T follicular helper cell (primary cell): ENCODE results near the gene DUSP7.

Source experiments
- DNase-seq: peaks from one replicate; pipeline ENCODE4 v3.0.0-alpha.2; 2020; ENCODE audit warnings: low read depth

Gene DUSP7

DNA sequence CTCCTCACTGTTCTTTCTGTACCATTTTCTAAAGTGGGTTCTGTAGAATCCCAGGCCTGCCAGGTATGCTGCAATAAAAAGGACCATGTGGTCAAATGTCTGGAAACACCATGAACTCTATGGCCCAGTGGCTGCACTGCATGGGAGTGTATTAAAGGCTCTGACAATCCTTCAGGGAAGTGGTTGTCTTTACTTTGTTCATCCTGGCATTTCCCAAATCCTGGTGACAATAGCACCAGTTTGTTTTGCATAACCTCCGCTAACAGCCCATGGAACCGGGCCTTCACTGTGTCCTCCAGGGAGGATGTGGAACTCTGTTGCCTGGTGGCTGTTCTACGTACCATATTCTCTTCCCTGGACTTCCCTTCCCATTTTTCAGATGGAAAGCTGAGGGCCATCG, 11.2 kb upstream of the DUSP7 start:
- no peak for DNase-seq

DNA sequence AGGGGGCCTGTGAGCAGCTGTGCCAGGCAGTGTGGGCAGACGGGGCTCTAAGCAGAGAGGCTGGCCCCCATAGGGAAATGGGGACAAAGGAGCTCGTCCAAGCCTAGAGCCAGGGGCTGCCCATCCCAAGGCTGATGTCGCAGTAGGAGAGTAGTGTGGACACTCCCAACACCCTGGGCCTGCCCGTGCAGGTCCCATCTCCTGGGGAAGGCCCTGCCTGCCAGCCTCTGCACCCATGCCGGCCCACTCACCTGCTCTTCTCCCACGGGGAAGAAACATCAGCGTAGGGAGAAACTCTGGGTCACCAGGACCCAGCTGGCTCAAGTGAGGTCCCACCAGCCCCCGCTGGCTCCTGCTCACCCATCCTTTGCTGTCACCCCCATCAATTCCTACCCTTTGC, 10.7 kb upstream of the DUSP7 start:
- no peak for DNase-seq

- DNase-seq: no peak
Observed at GRCh38 chr3:52065264-52065756, 8.9 kb upstream of the DUSP7 start.

DNA sequence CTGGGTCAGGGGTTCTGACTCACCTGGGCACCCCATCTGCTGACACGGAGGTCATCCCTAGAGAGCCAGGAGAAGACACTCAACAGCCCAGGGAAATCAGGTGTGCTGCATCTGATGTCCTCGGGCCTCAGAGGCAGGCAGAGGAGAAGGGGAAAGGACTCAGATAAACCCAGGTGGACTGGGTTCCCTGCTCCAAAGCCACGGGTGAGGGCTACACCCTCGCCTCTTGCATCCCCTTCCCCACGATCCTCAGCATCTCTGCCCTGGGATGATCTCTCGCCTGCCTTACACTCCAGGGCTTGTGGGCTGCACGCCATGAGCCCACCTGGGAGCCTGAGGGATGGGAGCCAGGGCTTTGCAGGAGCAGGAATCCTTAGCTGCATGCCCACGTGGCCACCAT, 8.2 kb upstream of the DUSP7 start:
- DNase-seq: no peak

DNA sequence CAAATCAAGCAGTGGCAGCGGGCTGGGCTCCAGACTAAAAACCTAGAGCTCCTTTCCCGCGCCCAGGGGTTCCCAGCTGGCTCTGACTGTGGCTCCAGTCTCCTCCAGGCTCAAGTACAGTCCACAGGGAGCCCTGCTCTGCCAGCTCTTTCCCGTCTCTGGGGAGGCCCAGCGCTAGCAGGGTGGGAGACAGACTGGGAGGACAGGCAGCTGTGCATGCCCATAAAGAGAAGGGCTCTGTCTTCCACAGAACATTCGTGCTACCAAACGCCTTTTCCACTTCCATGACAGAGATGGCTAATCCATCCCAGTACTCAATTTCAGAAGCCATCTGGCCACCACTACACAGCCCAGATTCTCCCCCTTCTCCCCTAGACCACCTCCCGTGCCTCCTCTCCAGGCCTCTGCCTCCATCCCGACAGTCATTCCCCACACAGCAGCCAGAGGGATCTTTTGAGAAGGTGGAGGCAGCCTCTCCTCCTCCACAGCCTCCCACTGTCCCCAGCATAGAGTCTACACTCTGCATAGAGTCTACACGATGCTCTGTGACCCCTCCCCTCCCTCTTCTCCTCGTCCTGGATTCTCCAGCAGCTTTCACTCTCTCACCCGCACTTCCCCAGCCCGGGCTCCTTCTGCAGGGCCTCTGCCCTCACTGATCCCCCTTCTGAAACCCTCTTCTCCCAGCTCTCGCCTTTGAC, 6.8 kb upstream of the DUSP7 start:
- no peak for DNase-seq

DNA sequence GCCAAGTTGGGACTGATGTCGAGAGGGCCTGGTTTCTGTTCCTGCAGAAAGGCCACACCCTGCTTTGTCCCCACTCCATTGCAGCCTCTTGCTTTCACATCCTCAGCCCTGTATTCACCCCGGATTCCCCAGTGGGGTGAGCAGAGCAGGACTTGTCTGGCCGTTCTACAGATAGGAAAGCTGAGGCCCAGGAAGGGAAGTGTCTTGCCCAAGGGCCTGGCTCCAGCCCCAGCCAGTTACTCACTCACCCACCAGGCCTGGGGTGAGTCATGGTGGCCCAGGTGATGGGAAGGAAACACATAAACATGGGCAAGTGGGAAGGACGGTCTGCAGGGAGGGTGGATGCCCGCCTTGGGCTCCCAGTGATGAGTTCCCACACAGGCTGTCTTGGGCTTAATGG, 6.1 kb upstream of the DUSP7 start:
- no peak for DNase-seq

GRCh38 chr3:52061121-52061910, 4.9 kb upstream of the DUSP7 start:
- DNase-seq: no peak

DNA sequence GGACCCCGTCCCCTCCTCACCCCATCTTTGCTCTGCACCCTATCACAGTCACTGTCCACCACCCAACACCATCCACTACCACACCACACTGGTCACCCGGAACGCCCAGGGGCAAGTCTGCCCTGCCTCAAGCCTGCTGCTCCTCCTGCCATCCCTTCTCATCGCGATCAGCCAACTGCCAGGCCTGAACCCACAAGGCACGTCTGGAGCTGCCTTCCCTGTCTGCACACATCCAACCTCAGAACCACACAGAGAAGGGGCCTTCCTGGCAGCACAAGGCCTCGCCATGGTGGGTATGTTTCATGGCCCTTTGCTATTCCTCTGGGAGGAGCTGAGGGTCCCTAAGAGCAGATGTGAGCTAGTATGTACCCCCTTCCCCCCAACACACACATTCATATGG, 3.4 kb upstream of the DUSP7 start:
- DNase-seq: no peak

DNA sequence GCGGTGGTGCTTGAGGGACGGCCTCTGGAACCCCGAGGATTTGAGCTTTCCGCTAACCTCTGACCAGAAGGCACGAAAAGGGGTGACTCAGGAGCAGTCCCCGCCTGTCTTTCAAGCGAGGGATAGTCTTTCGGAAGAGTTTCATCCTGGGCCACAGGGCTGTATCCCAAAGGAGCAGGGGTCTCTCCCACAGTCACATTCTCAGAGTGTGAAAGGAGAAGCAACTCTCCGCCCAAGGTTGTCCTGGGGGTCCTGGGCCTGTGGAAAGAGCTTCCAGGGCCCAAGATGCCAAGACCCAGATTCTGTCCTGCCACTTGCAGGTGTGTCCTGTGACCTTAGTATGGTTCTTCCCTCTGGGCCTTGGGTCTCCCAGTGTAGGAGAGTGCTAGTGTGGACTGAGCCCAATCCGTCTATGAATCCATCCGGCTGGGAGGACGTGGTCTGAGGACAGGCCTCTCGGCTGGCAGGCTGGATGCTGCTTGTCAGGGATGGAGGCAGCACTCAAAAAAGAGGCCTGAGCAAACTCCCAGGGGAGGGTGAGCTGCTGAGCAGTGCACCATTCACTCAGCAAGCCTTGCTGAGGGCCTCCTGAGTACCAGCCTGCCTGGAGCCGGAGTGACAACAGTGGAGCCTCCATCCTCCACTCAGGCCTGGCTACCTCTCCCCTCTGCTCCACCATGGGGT, 1.6 kb upstream of the DUSP7 start:
- no peak for DNase-seq

DNA sequence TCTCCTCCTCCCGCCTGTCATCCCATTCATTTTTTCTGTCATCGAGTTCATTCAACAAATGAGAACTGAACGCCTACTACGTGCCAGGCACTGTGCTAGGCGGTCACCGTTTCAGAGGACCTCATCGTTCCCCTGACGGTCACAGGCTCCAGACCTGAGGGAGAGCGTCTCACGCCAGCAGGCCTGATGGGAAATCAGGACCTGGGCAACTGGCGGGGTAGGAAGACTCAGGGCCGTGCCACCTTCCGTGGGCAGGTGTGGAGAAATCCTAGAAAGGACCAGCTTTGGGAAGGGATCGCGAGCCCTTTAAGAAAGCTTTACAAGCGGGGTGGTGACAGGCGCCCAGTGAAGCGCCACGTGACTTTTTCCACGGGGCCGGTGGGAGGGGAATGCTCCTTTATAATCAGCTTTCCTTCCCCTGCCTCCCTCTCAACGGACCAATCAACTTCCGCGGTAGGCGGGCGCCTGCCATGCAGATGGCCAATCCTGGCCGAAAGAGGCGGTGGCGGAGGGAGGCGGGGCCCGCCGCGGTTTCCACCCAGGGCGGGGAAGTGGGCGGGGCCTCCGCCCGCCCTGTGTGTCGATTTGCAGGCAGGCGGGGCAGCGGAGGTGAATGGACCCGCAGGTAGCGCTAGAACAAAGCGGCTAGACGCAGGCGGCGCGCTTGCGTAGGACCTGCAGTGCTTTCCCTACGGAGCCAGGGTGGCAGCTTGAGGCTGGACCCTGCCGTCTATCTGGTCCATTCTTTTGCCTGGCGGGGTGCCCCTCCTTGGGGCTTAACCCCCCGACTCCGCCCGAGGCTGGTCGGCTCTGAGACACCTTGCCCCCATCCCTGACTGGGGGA, 819 bp upstream of the DUSP7 start:
- peak; percentile 99 for DNase-seq

GRCh38 chr3:52055537-52056351, 627 bp downstream of the DUSP7 start:
- DNase-seq: peak; percentile 22

DNA sequence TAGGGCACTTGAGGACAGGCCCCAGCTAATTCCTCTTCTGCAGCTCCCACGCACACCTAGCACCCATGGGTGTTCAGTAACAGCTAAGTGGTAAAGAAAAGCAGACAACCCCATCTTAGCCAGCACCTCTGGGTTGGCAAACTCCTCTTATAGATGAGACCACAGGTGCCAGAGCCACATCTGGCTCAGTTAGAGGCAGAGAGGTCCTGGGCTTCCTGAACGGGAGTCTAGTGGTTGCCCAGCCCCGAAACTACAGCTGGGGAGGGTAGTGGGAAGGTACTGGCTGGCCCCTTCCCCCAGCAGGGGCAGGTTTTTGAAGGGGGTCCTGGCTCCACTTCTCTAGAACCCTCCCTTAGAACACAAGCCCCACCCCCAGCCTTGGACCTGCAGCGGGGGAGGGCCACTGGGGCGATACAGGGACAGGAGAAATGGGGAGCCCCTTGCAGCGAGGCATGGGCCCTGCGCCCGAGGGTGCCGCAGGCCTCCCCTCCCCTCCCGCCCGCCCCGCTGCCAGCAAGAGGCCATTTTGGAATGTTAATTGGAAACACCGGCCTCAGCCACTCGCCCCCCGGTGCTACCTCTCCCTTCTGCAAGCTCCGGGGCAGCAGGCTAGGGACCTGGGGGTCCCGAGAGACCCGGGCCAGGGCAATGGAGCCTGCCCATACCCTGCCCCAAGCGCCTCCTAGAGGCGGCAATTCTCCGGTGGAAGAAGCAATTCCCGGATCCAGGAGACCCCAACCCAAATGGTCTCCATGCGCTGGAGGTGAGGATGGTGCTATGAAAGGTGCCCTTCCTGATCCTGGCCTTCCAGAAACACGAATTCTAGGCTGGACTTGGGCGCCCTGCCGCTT, 1.5 kb downstream of the DUSP7 start:
- DNase-seq: no peak

DNA sequence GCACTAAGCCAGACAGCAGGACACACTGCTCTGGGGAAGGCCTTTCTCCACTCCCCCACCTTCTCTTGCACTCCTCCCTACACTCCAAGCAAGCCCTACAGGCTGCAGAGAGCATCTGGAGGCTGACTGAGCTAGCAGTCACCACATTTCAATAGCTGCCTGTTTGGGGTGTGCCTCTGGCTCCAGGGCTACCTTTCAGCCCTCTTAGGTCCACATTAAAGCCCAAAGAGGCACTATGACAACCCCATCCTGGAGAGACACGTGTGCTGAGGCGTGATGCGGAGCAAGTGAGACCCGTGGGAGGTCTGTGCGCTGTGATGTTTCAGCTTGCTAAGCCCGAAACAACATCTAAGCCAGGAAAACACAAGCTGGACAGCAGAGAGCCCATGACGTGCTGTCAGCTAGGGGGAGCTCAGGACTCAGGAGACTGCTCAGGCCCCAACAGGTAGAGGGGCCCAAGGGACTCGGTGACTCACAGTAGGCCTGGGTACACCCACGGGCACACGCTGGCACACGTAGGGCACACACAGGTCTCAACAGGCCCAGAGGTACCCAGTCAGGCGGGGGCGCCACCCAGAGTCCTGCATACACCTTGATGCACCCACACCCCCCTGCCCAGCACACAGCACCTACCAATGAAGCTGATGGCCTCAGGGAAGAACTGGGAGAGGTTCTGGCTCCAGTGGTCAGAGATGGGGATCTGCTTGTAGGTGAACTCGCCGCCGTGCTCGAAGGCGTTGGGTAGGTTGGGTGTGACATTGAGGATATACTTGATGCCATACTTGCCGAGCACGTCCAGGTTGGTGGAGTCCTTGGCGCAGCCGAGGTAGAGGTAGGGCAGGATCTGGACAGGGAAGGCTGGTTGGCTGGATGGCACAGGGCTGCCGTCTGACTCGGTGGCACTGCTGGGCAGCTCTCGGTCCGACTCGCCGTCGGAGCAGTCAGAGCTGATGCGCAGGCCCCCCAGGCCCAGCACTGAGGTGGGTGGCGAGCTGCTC, 2.8 kb downstream of the DUSP7 start:
- DNase-seq: no peak

DNA sequence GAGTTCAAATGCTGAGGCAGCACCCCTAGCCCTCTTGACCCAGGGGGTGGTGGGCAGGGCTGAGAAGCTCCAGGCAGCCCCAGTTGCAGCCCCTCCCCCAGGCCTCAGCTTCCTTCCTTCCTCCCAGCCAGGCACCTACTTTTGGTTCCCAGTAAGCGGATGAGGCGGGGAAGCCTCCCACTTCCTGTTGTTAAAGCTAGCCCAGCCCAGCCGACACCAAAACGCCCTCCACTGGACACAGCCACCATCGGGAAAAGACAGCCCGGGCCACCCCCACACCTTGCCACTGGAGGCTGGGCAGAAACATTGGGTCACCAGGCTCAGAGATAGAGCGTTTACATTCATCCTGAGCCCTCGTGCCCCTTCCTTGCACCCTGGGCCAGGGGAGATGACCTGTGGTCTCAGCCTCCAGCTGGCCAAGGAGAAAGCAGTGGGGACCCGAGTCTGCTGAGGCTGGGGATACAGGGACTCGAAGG, 3.5 kb downstream of the DUSP7 start:
- no peak for DNase-seq

GRCh38 chr3:52051444-52051843, 4.9 kb downstream of the DUSP7 start:
- DNase-seq: no peak

GRCh38 chr3:52050571-52050970, 5.8 kb downstream of the DUSP7 start:
- no peak for DNase-seq

GRCh38 chr3:52049503-52049902, 6.9 kb downstream of the DUSP7 start:
- no peak for DNase-seq

DNA sequence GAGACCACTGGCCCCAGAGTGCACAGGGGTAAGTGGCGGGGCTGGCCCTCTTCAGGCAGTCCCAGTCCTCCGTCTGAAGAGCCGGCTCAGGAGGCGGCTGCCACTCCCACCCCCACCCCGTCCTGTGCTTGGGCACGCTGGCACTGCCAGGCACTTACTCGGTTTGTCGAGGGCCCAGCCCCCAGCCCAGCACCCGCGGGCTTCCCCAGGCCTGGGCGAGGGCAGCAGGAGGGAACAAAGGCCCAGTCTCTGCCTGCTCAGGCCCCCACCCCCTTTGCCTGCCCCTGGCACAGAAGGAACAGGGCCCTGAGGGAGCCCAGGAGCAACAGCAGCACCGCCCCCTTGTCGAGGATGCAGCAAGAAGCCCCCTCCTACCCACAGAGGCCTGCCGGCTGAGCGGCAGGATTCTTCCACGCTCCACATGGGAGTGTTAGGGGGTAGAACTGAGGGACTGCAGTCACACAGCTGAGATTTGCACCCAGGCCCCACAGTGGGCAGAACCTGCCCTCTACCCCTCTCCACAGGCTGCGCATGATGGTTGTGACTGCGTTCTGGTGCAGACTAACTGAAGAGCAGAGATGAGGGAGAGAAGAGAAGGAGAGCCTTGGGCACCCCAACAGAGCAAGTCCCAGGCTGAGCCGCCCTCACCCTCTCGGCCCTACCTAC, 8.9 kb downstream of the DUSP7 start:
- DNase-seq: no peak
